SH-SY5Y (cell line): ENCODE measurements around the gene CAPN14.

Experiments used
- GATA2 ChIP-seq: IDR thresholded peaks from 2 replicates; pipeline ENCODE4 v1.6.1; 2011; ENCODE audit warnings: mild to moderate bottlenecking, low read depth, low read length
- GATA3 ChIP-seq: IDR thresholded peaks from 2 replicates; pipeline ENCODE4 v1.6.1; 2011; ENCODE audit warnings: low read depth, mild to moderate bottlenecking, low read length, moderate library complexity

- TF ChIP-seq GATA2, result no peak
- no peak for TF ChIP-seq GATA3
Measured at GRCh38 chr2:31232586-31232985, 15.3 kb upstream of the CAPN14 start.
